T-helper 9 cell (primary cell): ENCODE data around the gene PPCDC.

ENCODE experiments used
- DNase-seq: peaks from one replicate; pipeline ENCODE4 v3.0.0-alpha.2; 2020

PPCDC gene

GRCh38 chr15:75019916-75020315, 3.5 kb upstream of the PPCDC start:
- DNase-seq = no peak

- DNase-seq = no peak
These were observed 2.0 kb upstream of the PPCDC start for GRCh38 chr15:75021341-75021740.

- no peak for DNase-seq
These were observed 608 bp upstream of the PPCDC start for GRCh38 chr15:75022783-75023180.

- no peak for DNase-seq
These were observed 664 bp downstream of the PPCDC start for GRCh38 chr15:75023872-75024636.

- no peak for DNase-seq
These were observed 1.7 kb downstream of the PPCDC start for GRCh38 chr15:75025107-75025506.

GRCh38 chr15:75025548-75026260, 2.3 kb downstream of the PPCDC start:
- DNase-seq = no peak

GRCh38 chr15:75027551-75027950, 4.2 kb downstream of the PPCDC start:
- DNase-seq = no peak

GRCh38 chr15:75028991-75029377, 5.6 kb downstream of the PPCDC start:
- DNase-seq = no peak

GRCh38 chr15:75029378-75030022, 6.1 kb downstream of the PPCDC start:
- peak; percentile 88 for DNase-seq

- no peak for DNase-seq
These were observed 6.6 kb downstream of the PPCDC start for GRCh38 chr15:75030023-75030413.

- DNase-seq = no peak
These were observed 7.0 kb downstream of the PPCDC start for GRCh38 chr15:75030424-75030823.

- no peak for DNase-seq
These were observed 8.5 kb downstream of the PPCDC start for GRCh38 chr15:75031848-75032247.

- DNase-seq = no peak
These were observed 9.0 kb downstream of the PPCDC start for GRCh38 chr15:75032395-75032794.

GRCh38 chr15:75033809-75034208, 10.4 kb downstream of the PPCDC start:
- DNase-seq = no peak

GRCh38 chr15:75034615-75035014, 11.2 kb downstream of the PPCDC start:
- DNase-seq = no peak

GRCh38 chr15:75036212-75036616, 12.8 kb downstream of the PPCDC start:
- DNase-seq = no peak

- DNase-seq = no peak
These were observed 14.3 kb downstream of the PPCDC start for GRCh38 chr15:75037685-75038084.

- DNase-seq = no peak
These were observed 14.8 kb downstream of the PPCDC start for GRCh38 chr15:75038231-75038630.

GRCh38 chr15:75042730-75043508, 19.5 kb downstream of the PPCDC start:
- peak; percentile 23 for DNase-seq

- no peak for DNase-seq
These were observed 20.3 kb downstream of the PPCDC start for GRCh38 chr15:75043509-75044257.

GRCh38 chr15:75044258-75044878, 21.0 kb downstream of the PPCDC start:
- DNase-seq = no peak
